PC-9 (cell line): ENCODE data around the gene LARGE1. TPM values are rescaled to one million over a fixed set of nuclear protein-coding genes. Genes with fewer than 3 reads are reported as not detected.

Experiments used
- BruUV-seq: library from RNA; stranded (reverse); fragments of 400-500 nt; replicated peaks from 2 replicates; lab custom pipeline; 2021; lab: Mats Ljungman, UMichigan
- CTCF ChIA-PET: fragments of 300-600 bp; sonication (Branson Sonifier 250); formaldehyde crosslinking; loops from one replicate; lab custom pipeline; 2022; ENCODE audit warnings: antibody characterized with exemption; lab: Charles Lee
- POLR2A ChIA-PET: fragments of 300-600 bp; sonication (Branson Sonifier 250); formaldehyde crosslinking; loops from one replicate; lab custom pipeline; 2022; ENCODE audit warnings: antibody characterized with exemption; ENCODE audit not compliant: unreplicated experiment; lab: Charles Lee
- DNase-seq, 2 experiments: peaks; one replicate each; pipeline versions ENCODE4 v3.0.0 to v3.0.0-alpha.2; 2015 to 2022; ENCODE audit warnings: mixed read lengths in 1 of 2
- H2AFZ ChIP-seq: fragments of 200-600 bp; sonication (generic); 2 replicates; pipeline ENCODE4 v1.8.1; 2017; ENCODE audit warnings: antibody characterized with exemption
- H3F3A ChIP-seq: fragments of 200-600 bp; sonication (generic); 2 replicates; pipeline ENCODE4 v1.8.1; 2017; ENCODE audit warnings: antibody characterized with exemption, mild to moderate bottlenecking, low read depth; ENCODE audit not compliant: insufficient read depth
- H3K27ac ChIP-seq: fragments of 200-600 bp; sonication (generic); 2 replicates; pipeline ENCODE4 v1.6.1; 2016; ENCODE audit warnings: mixed run types
- H3K27me3 ChIP-seq: fragments of 200-600 bp; sonication (generic); 2 replicates; pipeline ENCODE4 v1.6.1; 2016; ENCODE audit warnings: low read depth, mixed run types; ENCODE audit not compliant: insufficient read depth
- H3K36me3 ChIP-seq: fragments of 200-600 bp; sonication (generic); 2 replicates; pipeline ENCODE4 v1.6.1; 2016; ENCODE audit warnings: low read depth, mixed run types
- H3K4me1 ChIP-seq: fragments of 200-600 bp; sonication (generic); replicated peaks from 2 replicates; pipeline ENCODE4 v1.6.1; 2016; ENCODE audit warnings: mixed run types; ENCODE audit not compliant: insufficient read depth
- H3K4me2 ChIP-seq: fragments of 200-600 bp; sonication (generic); 2 replicates; pipeline ENCODE4 v1.6.1; 2017; ENCODE audit warnings: mixed run types
- H3K4me3 ChIP-seq: fragments of 200-600 bp; sonication (generic); 2 replicates; pipeline ENCODE4 v1.6.1; 2016; ENCODE audit warnings: mixed run types
- H3K79me2 ChIP-seq: fragments of 200-600 bp; sonication (generic); 2 replicates; pipeline ENCODE4 v1.6.1; 2017; ENCODE audit warnings: low read depth, mixed run types
- H3K9me2 ChIP-seq: fragments of 200-600 bp; sonication (generic); 2 replicates; pipeline ENCODE4 v1.8.1; 2017; ENCODE audit warnings: mild to moderate bottlenecking; ENCODE audit not compliant: insufficient read depth
- H3K9me3 ChIP-seq: fragments of 200-600 bp; sonication (generic); 2 replicates; pipeline ENCODE4 v1.8.1; 2016; ENCODE audit warnings: low read depth; ENCODE audit not compliant: insufficient read depth
- H4K20me1 ChIP-seq: fragments of 200-600 bp; sonication (generic); 2 replicates; pipeline ENCODE4 v1.8.1; 2017; ENCODE audit not compliant: insufficient read depth
- EZH2 ChIP-seq: fragments of 200-600 bp; sonication (generic); IDR thresholded peaks from 2 replicates; pipeline ENCODE4 v1.8.0; 2017; ENCODE audit warnings: antibody characterized with exemption, low read depth
- intact Hi-C: fragments of 100-400 bp; cut with micrococcal nuclease; formaldehyde crosslinking; loops from one replicate; pipeline ENCODE4 v1.10.0; 2022; ENCODE audit not compliant: unreplicated experiment
- total RNA-seq: library from RNA; stranded (reverse); gene quantifications from 2 replicates; pipeline ENCODE4 v1.2.3, GENCODE V29; 2021
- TF ChIP-seq, protein P1 (sequence below): fragments of 200-600 bp; sonication (generic); conservative IDR thresholded peaks from 2 replicates; pipeline ENCODE4 v1.6.1; 2017; ENCODE audit warnings: mixed run types, antibody characterized with exemption, mild to moderate bottlenecking, moderate library complexity

The LARGE1 gene
- total RNA-seq, 1 experiment from 2014 or later, result 12.5 TPM

DNA sequence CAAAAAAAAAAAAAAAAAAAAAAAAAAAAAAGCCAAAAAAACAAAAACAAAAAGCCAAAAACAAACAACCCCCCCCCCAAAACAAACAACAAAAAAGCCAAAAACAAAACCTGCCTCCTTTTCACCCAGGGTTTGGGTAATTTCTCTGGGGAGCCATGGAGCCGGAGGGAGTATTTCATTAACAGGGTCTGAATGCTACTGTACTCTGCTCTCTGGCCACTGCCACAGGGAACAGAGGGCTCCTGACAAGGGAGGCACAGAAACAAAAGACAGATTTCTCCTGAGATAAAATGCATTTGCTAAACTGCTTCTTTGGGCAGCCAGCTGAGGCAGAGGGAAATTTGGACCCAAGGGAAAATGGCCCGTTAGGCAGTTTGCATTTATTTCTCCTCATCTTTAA is 596.0 kb downstream of the LARGE1 start:
- H3K9me2 ChIP-seq, result no peaks in the 10 kb centered on the region
- no peaks in the 10 kb centered on the region for H3K36me3 ChIP-seq
- no peak overlapping the region for H2AFZ ChIP-seq
- ChIA-PET POLR2A (no interaction called here), CTCF (no interaction called here)
- no peak overlapping the region for H3K27ac ChIP-seq
- H3K9me3 ChIP-seq, result no peaks in the 10 kb centered on the region
- peaks cover 5% of the 10 kb centered on the region; the same call in 1 of the 2 replicates for H3K27me3 ChIP-seq
- intact Hi-C loops, result no loop called here
- no peak overlapping the region for H3K4me3 ChIP-seq
- no peak for TF ChIP-seq EZH2
- TF ChIP-seq, protein P1, sequence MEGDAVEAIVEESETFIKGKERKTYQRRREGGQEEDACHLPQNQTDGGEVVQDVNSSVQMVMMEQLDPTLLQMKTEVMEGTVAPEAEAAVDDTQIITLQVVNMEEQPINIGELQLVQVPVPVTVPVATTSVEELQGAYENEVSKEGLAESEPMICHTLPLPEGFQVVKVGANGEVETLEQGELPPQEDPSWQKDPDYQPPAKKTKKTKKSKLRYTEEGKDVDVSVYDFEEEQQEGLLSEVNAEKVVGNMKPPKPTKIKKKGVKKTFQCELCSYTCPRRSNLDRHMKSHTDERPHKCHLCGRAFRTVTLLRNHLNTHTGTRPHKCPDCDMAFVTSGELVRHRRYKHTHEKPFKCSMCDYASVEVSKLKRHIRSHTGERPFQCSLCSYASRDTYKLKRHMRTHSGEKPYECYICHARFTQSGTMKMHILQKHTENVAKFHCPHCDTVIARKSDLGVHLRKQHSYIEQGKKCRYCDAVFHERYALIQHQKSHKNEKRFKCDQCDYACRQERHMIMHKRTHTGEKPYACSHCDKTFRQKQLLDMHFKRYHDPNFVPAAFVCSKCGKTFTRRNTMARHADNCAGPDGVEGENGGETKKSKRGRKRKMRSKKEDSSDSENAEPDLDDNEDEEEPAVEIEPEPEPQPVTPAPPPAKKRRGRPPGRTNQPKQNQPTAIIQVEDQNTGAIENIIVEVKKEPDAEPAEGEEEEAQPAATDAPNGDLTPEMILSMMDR, result no peak
- no peaks in the 10 kb centered on the region for H3K4me1 ChIP-seq
- no peaks in the 10 kb centered on the region; the same call in 1 of the 2 replicates for H4K20me1 ChIP-seq
- H3K4me2 ChIP-seq, result no peak overlapping the region
- BruUV-seq, result no TSS peak
- H3F3A ChIP-seq, result no peaks in the 10 kb centered on the region
- DNase-seq, result no peak
- no peaks in the 10 kb centered on the region for H3K79me2 ChIP-seq

DNA sequence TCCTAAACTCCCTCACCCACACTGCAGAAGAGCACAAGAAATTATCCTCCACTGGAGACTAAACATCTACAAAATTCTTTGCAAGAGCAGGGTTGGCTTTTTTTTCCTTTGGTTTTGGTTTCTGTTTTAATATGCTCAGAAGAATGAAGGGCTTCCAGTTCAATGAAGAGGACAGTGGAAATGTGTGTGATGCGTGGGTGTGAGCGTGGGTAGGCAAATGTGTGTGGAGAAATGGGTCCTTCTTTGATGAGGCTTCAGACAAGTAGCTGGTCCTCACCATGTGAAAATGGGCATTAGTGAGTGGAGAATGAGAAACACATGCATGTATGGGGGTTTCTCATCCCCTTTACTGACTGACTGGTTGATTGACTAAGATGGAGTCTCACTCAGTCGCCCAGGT is 598.8 kb downstream of the LARGE1 start:
- intact Hi-C loops, result no loop called here
- Histone ChIP-seq H3K27me3 (peaks cover 10% of the 10 kb centered on the region; the same call in 1 of the 2 replicates), H3K9me3 (no peaks in the 10 kb centered on the region), H4K20me1 (no peaks in the 10 kb centered on the region; the same call in 1 of the 2 replicates), H3K4me3 (no peak overlapping the region), H3K4me1 (no peaks in the 10 kb centered on the region), H3K79me2 (no peaks in the 10 kb centered on the region), H3K9me2 (no peaks in the 10 kb centered on the region), H3F3A (no peaks in the 10 kb centered on the region), H3K27ac (no peak overlapping the region), H3K36me3 (no peaks in the 10 kb centered on the region), H2AFZ (no peak overlapping the region), H3K4me2 (no peak overlapping the region)
- ChIA-PET POLR2A (no interaction called here), CTCF (no interaction called here)
- no peak for TF ChIP-seq EZH2
- TF ChIP-seq, protein P1, result no peak
- DNase-seq, result no peak
- no TSS peak for BruUV-seq

DNA sequence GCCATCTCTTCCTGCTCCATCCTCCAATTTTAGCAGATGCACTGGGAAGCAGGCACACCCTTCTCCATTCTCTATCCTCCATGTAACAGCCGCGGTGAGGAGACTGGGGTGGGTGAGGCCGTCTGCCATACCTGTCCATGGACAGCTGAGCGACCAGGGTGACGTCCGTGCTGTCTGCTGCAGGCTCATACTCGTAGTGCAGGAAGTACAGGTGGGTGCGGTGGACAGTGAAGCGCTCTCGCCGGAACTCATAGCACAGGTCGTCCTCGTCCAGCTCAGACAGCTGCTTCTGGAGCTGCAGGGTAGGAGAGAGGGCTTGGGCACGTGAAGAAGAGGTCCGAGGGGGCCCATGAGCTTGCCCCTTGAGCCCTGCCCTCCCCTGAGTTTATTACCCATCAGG is 604.3 kb downstream of the LARGE1 start:
- Histone ChIP-seq H3K4me2 (no peak overlapping the region), H3K4me3 (no peak overlapping the region), H3F3A (no peaks in the 10 kb centered on the region), H3K9me3 (no peaks in the 10 kb centered on the region), H3K4me1 (no peaks in the 10 kb centered on the region), H3K27ac (no peak overlapping the region), H4K20me1 (no peaks in the 10 kb centered on the region; the same call in 1 of the 2 replicates), H3K79me2 (no peaks in the 10 kb centered on the region), H3K27me3 (peaks cover 30% of the 10 kb centered on the region; the same call in 1 of the 2 replicates), H3K36me3 (no peaks in the 10 kb centered on the region), H3K9me2 (no peaks in the 10 kb centered on the region), H2AFZ (no peak overlapping the region)
- ChIA-PET POLR2A (no interaction called here), CTCF (no interaction called here)
- BruUV-seq, result no TSS peak
- TF ChIP-seq, protein P1, result no peak
- no peak for TF ChIP-seq EZH2
- DNase-seq, result no peak
- intact Hi-C loops, result no loop called here
